ENCODE results near the gene OASL.

GRCh38 chr12:121085069-121085468, 46.0 kb upstream of the OASL start:
- TF ChIP-seq, protein P1, sequence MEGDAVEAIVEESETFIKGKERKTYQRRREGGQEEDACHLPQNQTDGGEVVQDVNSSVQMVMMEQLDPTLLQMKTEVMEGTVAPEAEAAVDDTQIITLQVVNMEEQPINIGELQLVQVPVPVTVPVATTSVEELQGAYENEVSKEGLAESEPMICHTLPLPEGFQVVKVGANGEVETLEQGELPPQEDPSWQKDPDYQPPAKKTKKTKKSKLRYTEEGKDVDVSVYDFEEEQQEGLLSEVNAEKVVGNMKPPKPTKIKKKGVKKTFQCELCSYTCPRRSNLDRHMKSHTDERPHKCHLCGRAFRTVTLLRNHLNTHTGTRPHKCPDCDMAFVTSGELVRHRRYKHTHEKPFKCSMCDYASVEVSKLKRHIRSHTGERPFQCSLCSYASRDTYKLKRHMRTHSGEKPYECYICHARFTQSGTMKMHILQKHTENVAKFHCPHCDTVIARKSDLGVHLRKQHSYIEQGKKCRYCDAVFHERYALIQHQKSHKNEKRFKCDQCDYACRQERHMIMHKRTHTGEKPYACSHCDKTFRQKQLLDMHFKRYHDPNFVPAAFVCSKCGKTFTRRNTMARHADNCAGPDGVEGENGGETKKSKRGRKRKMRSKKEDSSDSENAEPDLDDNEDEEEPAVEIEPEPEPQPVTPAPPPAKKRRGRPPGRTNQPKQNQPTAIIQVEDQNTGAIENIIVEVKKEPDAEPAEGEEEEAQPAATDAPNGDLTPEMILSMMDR (IDR thresholded peaks at IDR 0.05): no peak
- TF ChIP-seq POLR2AphosphoS5 (IDR thresholded peaks at IDR 0.05) (no peak), EP300 (IDR thresholded peaks at IDR 0.05) (no peak)

Data from upper lobe of left lung (tissue), 4 donors.